CD4-positive, alpha-beta memory T cell (primary cell): Measurements from ENCODE around the gene FZD1. TPM values are rescaled to one million over a fixed set of nuclear protein-coding genes. Genes with fewer than 3 reads are reported as not detected.

Source experiments
- CTCF ChIA-PET: fragments of 350-600 bp; sonication (Branson Sonifier 250); formaldehyde crosslinking; loops from one replicate; lab custom pipeline; 2021; ENCODE audit warnings: inconsistent platforms; ENCODE audit not compliant: partially characterized antibody; lab: Charles Lee
- POLR2A ChIA-PET: fragments of 350-600 bp; sonication (Branson Sonifier 250); formaldehyde crosslinking; loops from one replicate; lab custom pipeline; 2021; ENCODE audit not compliant: partially characterized antibody; lab: Charles Lee
- DNase-seq, 5 donors: peaks; one replicate each; pipeline versions ENCODE4 v3.0.0 to v3.0.0-alpha.2; 2020 to 2022; ENCODE audit warnings: mixed read lengths in 1 of 5
- H3K27ac ChIP-seq: one replicate; pipeline ENCODE4 v1.7.0; 2013; ENCODE audit warnings: low read depth, low read length
- H3K27me3 ChIP-seq: 2 replicates; pipeline ENCODE4 v1.7.0; 2013; ENCODE audit warnings: mild to moderate bottlenecking, low read length, moderate library complexity; ENCODE audit not compliant: insufficient read depth
- H3K36me3 ChIP-seq: 2 replicates; pipeline ENCODE4 v1.7.0; 2013; ENCODE audit warnings: mild to moderate bottlenecking, low read length, moderate library complexity; ENCODE audit not compliant: insufficient read depth
- H3K4me1 ChIP-seq: 2 replicates; pipeline ENCODE4 v1.7.0; 2013; ENCODE audit warnings: mild to moderate bottlenecking, low read length, moderate library complexity; ENCODE audit not compliant: insufficient read depth
- H3K4me3 ChIP-seq, 2 donors: one replicate each; pipeline ENCODE4 v1.7.0; 2013; ENCODE audit warnings: low read length in 2 of 2, mild to moderate bottlenecking in 1 of 2
- H3K9me3 ChIP-seq, 2 donors: one replicate each; pipeline ENCODE4 v1.7.0; 2013; ENCODE audit warnings: low read length in 2 of 2, control low read depth in 1 of 2; ENCODE audit not compliant: control insufficient read depth in 1 of 2
- H3K27ac Mint-ChIP-seq, 7 donors: one replicate each; pipeline ENCODE4 v1.8.0; 2020 to 2021; ENCODE audit warnings: mixed read lengths in 7 of 7, mild to moderate bottlenecking in 6 of 7, inconsistent platforms in 3 of 7, moderate library complexity in 3 of 7
- H3K27me3 Mint-ChIP-seq, 2 donors: one replicate each; pipeline ENCODE4 v1.8.0; 2020 to 2021; ENCODE audit warnings: mixed read lengths in 2 of 2
- H3K36me3 Mint-ChIP-seq, 2 donors: one replicate each; pipeline ENCODE4 v1.8.0; 2020 to 2021; ENCODE audit warnings: mixed read lengths in 2 of 2, inconsistent platforms in 1 of 2, mild to moderate bottlenecking in 1 of 2
- H3K4me1 Mint-ChIP-seq, 4 donors: one replicate each; pipeline ENCODE4 v1.8.0; 2020 to 2021; ENCODE audit warnings: mixed read lengths in 4 of 4, mild to moderate bottlenecking in 1 of 4
- H3K4me3 Mint-ChIP-seq, 8 donors: one replicate each; pipeline ENCODE4 v1.8.0; 2020 to 2021; ENCODE audit warnings: mixed read lengths in 8 of 8, mild to moderate bottlenecking in 7 of 8, moderate library complexity in 6 of 8, inconsistent platforms in 3 of 8
- H3K9me3 Mint-ChIP-seq, 8 donors: one replicate each; pipeline ENCODE4 v1.8.0; 2020 to 2021; ENCODE audit warnings: mixed read lengths in 8 of 8, mild to moderate bottlenecking in 5 of 8, inconsistent platforms in 3 of 8, moderate library complexity in 1 of 8
- intact Hi-C: fragments of 100-400 bp; cut with micrococcal nuclease; formaldehyde crosslinking; loops from one replicate; pipeline ENCODE4 v1.15.1; 2023
- polyA plus RNA-seq, 2 donors: library from polyadenylated mRNA; unstranded; fragments of 300-500 nt; fragmentation: Illumina TruSeq; gene quantifications; one replicate each; pipeline ENCODE4 v1.2.3, GENCODE V29; 2021
- total RNA-seq, 2 experiments: library from RNA; stranded (reverse); gene quantifications; one replicate each; pipeline ENCODE4 v1.2.3, GENCODE V29; 2021

FZD1 gene
- total RNA-seq (under 1 TPM; 0.08 to 0.09 TPM), polyA plus RNA-seq (not detected)

DNA sequence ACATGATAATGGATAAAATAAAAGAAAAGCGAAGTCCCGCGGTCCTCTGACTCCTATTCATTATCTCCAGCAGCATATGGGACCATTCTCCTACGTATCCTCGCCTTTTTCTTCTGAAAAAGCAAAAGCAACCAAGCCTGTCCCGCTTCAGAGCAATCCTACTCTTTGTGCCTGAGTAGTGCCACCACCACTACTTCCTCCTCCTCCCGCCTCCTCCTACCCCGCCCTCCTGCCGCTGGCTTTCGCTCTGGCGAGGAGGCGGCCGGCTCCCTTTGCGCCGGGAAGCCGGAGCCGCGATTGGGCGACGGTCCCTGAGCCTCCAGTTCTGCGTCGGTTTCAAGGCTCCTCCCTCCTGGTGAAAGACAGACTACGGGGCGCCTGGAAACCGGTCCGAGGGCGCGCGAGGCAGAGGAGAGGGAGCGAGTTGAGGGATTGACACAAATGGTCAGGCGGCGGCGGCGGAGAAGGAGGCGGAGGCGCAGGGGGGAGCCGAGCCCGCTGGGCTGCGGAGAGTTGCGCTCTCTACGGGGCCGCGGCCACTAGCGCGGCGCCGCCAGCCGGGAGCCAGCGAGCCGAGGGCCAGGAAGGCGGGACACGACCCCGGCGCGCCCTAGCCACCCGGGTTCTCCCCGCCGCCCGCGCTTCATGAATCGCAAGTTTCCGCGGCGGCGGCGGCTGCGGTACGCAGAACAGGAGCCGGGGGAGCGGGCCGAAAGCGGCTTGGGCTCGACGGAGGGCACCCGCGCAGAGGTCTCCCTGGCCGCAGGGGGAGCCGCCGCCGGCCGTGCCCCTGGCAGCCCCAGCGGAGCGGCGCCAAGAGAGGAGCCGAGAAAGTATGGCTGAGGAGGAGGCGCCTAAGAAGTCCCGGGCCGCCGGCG, at the start of gene FZD1:
Gene FZD1 (plus strand): TSS at position 388 of the 878 bp plus-strand sequence. CDS start 448 bp downstream, at position 836.
- intact Hi-C loops, result no loop called here
- Mint-ChIP-seq H3K4me3 (peak within 1 kb of the TSS; percentile 55 to 78 (median 71)), H3K27ac (peak within 1 kb of the TSS in 1 of 7 donors; percentile 46), H3K27me3 (peaks cover 17 to 29% of the 10 kb centered on the region in 2 donors), H3K9me3 (peaks cover 0 to 4% (median 0%) of the 10 kb centered on the region in 8 donors), H3K36me3 (no peaks in the 10 kb centered on the region), H3K4me1 (peaks cover 0 to 30% (median 3%) of the 10 kb centered on the region in 4 donors)
- DNase-seq, result peak in 1 of 5 donors; percentile 0
- Histone ChIP-seq H3K4me3 (peak within 1 kb of the TSS in 1 of 2 donors; percentile 14), H3K4me1 (peaks cover 8% of the 10 kb centered on the region), H3K27me3 (peaks cover 8% of the 10 kb centered on the region), H3K9me3 (no peaks in the 10 kb centered on the region), H3K27ac (no peak within 1 kb of the TSS), H3K36me3 (no peaks in the 10 kb centered on the region)
- CTCF ChIA-PET, result no interaction called here
- POLR2A ChIA-PET, result no interaction called here

GRCh38 chr7:91226411-91226810, 37.8 kb upstream of the FZD1 start:
- no peak overlapping the region for H3K27ac ChIP-seq
- H3K4me1 Mint-ChIP-seq, result no peaks in the 10 kb centered on the region
- ChIA-PET POLR2A (no interaction called here), CTCF (no interaction called here)
- H3K27ac Mint-ChIP-seq, result no peak overlapping the region
- no peak for DNase-seq
- no peaks in the 10 kb centered on the region for H3K9me3 ChIP-seq
- no peaks in the 10 kb centered on the region for H3K4me1 ChIP-seq
- H3K27me3 Mint-ChIP-seq, result no peaks in the 10 kb centered on the region
- no peaks in the 10 kb centered on the region for H3K27me3 ChIP-seq
- intact Hi-C loops, result no loop called here
- H3K9me3 Mint-ChIP-seq, result peaks cover 0 to 3% (median 0%) of the 10 kb centered on the region in 8 donors
- H3K36me3 ChIP-seq, result no peaks in the 10 kb centered on the region
- no peak overlapping the region for H3K4me3 Mint-ChIP-seq
- no peak overlapping the region for H3K4me3 ChIP-seq
- no peaks in the 10 kb centered on the region for H3K36me3 Mint-ChIP-seq

GRCh38 chr7:91228327-91228726, 35.9 kb upstream of the FZD1 start:
- H3K9me3 Mint-ChIP-seq, result peaks cover 0 to 3% (median 0%) of the 10 kb centered on the region in 8 donors
- ChIA-PET POLR2A (no interaction called here), CTCF (no interaction called here)
- DNase-seq, result no peak
- no peak overlapping the region for H3K4me3 Mint-ChIP-seq
- H3K4me1 Mint-ChIP-seq, result no peaks in the 10 kb centered on the region
- no peak overlapping the region for H3K27ac ChIP-seq
- H3K4me1 ChIP-seq, result no peaks in the 10 kb centered on the region
- H3K36me3 ChIP-seq, result no peaks in the 10 kb centered on the region
- H3K4me3 ChIP-seq, result no peak overlapping the region
- no peaks in the 10 kb centered on the region for H3K27me3 Mint-ChIP-seq
- intact Hi-C loops, result no loop called here
- no peaks in the 10 kb centered on the region for H3K27me3 ChIP-seq
- no peaks in the 10 kb centered on the region for H3K9me3 ChIP-seq
- no peaks in the 10 kb centered on the region for H3K36me3 Mint-ChIP-seq
- no peak overlapping the region for H3K27ac Mint-ChIP-seq

DNA sequence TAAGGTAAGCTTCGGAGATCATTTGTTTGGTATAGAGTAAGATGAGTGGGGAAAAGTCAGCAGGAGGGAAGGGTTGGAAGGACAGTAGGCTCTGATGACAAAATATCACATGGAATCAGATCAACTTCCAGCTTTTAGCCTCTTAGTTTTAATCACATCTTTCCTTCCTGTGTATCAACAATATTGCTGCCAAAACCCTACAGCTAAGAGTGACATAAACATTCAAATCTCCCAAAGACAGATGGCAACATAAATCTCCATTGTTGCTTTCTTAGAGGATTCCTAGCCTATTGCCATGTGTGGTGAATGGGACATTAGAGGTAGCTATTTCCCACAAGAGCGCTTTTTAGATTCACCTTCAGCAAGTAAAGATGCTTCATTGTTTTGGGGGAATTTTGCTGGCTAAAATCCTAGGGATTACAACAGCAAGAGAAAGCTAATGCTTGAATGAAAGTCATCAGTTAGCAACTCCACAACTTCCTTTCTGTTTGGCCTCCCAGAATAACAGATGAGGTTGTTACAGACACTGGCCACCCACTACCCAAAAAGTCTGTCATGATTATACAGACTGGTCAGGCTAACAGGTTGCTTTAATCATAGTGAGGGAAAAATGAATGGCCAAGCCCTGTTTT, 35.2 kb upstream of the FZD1 start:
- no peaks in the 10 kb centered on the region for H3K36me3 Mint-ChIP-seq
- H3K9me3 ChIP-seq, result no peaks in the 10 kb centered on the region
- CTCF ChIA-PET, result no interaction called here

GRCh38 chr7:91230100-91230499, 34.1 kb upstream of the FZD1 start:
- Mint-ChIP-seq H3K36me3 (no peaks in the 10 kb centered on the region), H3K4me3 (no peak overlapping the region), H3K27ac (no peak overlapping the region), H3K4me1 (no peaks in the 10 kb centered on the region), H3K27me3 (peaks cover 0 to 2% of the 10 kb centered on the region in 2 donors), H3K9me3 (peaks cover 0 to 3% (median 0%) of the 10 kb centered on the region in 8 donors)
- no peaks in the 10 kb centered on the region for H3K27me3 ChIP-seq
- no peaks in the 10 kb centered on the region for H3K9me3 ChIP-seq
- DNase-seq, result no peak
- no peaks in the 10 kb centered on the region for H3K36me3 ChIP-seq
- H3K4me1 ChIP-seq, result no peaks in the 10 kb centered on the region
- ChIA-PET POLR2A (no interaction called here), CTCF (no interaction called here)
- intact Hi-C loops, result no loop called here
- H3K4me3 ChIP-seq, result no peak overlapping the region
- H3K27ac ChIP-seq, result no peak overlapping the region

More for the DNA sequence above, 35.2 kb upstream of the FZD1 start:
- no peak overlapping the region for H3K27ac Mint-ChIP-seq
- Histone ChIP-seq H3K27me3 (no peaks in the 10 kb centered on the region), H3K27ac (no peak overlapping the region), H3K4me1 (no peaks in the 10 kb centered on the region), H3K36me3 (no peaks in the 10 kb centered on the region), H3K4me3 (no peak overlapping the region)
- intact Hi-C loops, result no loop called here
- peaks cover 0 to 3% (median 0%) of the 10 kb centered on the region in 8 donors for H3K9me3 Mint-ChIP-seq
- no peaks in the 10 kb centered on the region for H3K4me1 Mint-ChIP-seq
- no peak for DNase-seq
- peaks cover 0 to 2% of the 10 kb centered on the region in 2 donors for H3K27me3 Mint-ChIP-seq
- POLR2A ChIA-PET, result no interaction called here
- H3K4me3 Mint-ChIP-seq, result no peak overlapping the region

- Mint-ChIP-seq H3K4me3 (peak overlapping the region in 1 of 8 donors; percentile 60), H3K4me1 (no peaks in the 10 kb centered on the region), H3K27ac (no peak overlapping the region), H3K27me3 (peaks cover 0 to 2% of the 10 kb centered on the region in 2 donors), H3K9me3 (peaks cover 0 to 3% (median 0%) of the 10 kb centered on the region in 8 donors), H3K36me3 (no peaks in the 10 kb centered on the region)
- Histone ChIP-seq H3K4me1 (no peaks in the 10 kb centered on the region), H3K9me3 (no peaks in the 10 kb centered on the region), H3K27ac (no peak overlapping the region), H3K27me3 (no peaks in the 10 kb centered on the region), H3K4me3 (no peak overlapping the region), H3K36me3 (no peaks in the 10 kb centered on the region)
- intact Hi-C loops, result no loop called here
- POLR2A ChIA-PET, result no interaction called here
- DNase-seq, result no peak
- CTCF ChIA-PET, result no interaction called here
These were observed 33.7 kb upstream of the FZD1 start for GRCh38 chr7:91230503-91230902.

DNA sequence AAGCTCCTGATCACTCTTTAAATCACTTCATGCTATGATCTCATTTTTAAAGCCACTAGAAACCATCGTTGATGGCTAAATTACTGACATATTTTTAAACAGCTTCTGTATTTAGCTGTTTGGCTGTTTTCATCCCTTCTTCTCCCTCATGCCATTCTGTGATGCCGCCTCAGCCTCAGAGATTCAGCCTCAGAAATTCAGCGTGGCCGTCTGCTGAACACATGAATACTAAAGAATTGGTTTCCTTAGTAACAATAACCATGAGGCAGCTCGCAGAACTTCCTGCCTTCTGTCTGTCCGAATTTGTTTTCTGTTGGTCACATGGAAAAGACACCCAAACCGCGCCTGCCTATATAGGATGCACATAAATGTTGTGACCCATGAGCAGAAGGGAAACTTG, 31.0 kb upstream of the FZD1 start:
- Histone ChIP-seq H3K36me3 (no peaks in the 10 kb centered on the region), H3K9me3 (no peaks in the 10 kb centered on the region), H3K4me1 (no peaks in the 10 kb centered on the region), H3K27me3 (no peaks in the 10 kb centered on the region), H3K4me3 (no peak overlapping the region), H3K27ac (no peak overlapping the region)
- peaks cover 0 to 3% (median 0%) of the 10 kb centered on the region in 8 donors for H3K9me3 Mint-ChIP-seq
- CTCF ChIA-PET, result no interaction called here
- no peak for DNase-seq
- no peaks in the 10 kb centered on the region for H3K4me1 Mint-ChIP-seq
- H3K27me3 Mint-ChIP-seq, result peaks cover 1 to 2% of the 10 kb centered on the region in 2 donors
- intact Hi-C loops, result no loop called here
- POLR2A ChIA-PET, result no interaction called here
- H3K27ac Mint-ChIP-seq, result no peak overlapping the region
- H3K36me3 Mint-ChIP-seq, result no peaks in the 10 kb centered on the region
- H3K4me3 Mint-ChIP-seq, result no peak overlapping the region
